Measurements from ENCODE around the gene GPRIN2. TPM values are rescaled to one million over a fixed set of nuclear protein-coding genes. Genes with fewer than 3 reads are reported as not detected.
A peak's percentile ranks its signal among the peaks of the same experiment; 100 is the strongest.

Gene GPRIN2
- total and polyA plus RNA-seq, 8 donors, result 8.6 to 39.8 (median 13.3) TPM

DNA sequence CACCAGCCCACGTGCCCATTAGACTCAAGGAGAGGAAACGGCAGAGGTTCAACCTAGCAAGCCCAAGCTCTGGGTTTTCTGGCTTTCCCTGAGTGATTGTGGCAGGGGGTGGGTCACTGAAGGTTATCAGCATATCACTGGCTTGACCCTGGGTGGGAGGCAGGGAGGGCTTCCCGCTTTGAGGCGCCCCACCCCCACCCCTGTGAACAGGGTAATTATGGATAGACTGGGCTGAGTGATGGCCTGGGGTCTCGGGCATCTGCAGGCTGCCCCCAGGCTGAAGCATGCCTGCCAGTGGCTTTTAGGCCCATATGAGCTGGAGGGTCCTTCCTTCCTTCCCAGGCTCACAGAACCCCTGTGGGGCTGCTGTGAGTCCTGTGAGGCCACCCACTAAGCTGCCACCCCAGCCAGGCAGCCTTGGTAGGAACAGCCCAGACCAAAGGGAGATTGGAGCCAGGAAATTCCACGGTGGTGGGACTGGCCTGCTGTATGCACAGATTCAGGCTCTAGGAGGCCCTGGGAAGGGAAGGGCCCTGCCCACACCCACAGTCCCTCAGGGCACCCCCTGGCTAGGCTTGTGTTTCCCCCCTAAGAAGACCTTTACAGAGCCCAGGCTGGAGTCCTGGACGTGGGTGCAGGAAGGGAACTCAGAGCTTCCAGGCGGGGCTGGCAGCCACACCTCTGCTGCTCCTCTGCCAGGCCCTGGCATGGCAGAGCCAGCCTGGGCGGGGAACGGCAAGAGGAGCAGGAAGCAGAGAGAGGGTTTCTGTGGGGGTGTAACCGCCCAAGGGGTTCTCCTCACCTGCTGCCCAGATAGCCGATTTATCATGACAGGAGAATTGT lies 33.1 kb downstream of the GPRIN2 start:
- intact Hi-C loops (cut with DNase I), result no loop called here
- H3K4me3 ChIP-seq, result no peak overlapping the region
- H3K9me3 ChIP-seq, result no peaks in the 10 kb centered on the region
- peak in 2 of 4 donors; percentile 64 to 88 for DNase-seq
- no peak overlapping the region for H3K27ac ChIP-seq
- no peaks in the 10 kb centered on the region for H3K27me3 ChIP-seq
- ATAC-seq, result peak; percentile 82
- TF ChIP-seq, protein P1, sequence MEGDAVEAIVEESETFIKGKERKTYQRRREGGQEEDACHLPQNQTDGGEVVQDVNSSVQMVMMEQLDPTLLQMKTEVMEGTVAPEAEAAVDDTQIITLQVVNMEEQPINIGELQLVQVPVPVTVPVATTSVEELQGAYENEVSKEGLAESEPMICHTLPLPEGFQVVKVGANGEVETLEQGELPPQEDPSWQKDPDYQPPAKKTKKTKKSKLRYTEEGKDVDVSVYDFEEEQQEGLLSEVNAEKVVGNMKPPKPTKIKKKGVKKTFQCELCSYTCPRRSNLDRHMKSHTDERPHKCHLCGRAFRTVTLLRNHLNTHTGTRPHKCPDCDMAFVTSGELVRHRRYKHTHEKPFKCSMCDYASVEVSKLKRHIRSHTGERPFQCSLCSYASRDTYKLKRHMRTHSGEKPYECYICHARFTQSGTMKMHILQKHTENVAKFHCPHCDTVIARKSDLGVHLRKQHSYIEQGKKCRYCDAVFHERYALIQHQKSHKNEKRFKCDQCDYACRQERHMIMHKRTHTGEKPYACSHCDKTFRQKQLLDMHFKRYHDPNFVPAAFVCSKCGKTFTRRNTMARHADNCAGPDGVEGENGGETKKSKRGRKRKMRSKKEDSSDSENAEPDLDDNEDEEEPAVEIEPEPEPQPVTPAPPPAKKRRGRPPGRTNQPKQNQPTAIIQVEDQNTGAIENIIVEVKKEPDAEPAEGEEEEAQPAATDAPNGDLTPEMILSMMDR (IDR thresholded peaks at IDR 0.05), result no peak
- peaks cover 0 to 14% of the 10 kb centered on the region in 2 donors for H3K4me1 ChIP-seq
- no peaks in the 10 kb centered on the region for H3K36me3 ChIP-seq

DNA sequence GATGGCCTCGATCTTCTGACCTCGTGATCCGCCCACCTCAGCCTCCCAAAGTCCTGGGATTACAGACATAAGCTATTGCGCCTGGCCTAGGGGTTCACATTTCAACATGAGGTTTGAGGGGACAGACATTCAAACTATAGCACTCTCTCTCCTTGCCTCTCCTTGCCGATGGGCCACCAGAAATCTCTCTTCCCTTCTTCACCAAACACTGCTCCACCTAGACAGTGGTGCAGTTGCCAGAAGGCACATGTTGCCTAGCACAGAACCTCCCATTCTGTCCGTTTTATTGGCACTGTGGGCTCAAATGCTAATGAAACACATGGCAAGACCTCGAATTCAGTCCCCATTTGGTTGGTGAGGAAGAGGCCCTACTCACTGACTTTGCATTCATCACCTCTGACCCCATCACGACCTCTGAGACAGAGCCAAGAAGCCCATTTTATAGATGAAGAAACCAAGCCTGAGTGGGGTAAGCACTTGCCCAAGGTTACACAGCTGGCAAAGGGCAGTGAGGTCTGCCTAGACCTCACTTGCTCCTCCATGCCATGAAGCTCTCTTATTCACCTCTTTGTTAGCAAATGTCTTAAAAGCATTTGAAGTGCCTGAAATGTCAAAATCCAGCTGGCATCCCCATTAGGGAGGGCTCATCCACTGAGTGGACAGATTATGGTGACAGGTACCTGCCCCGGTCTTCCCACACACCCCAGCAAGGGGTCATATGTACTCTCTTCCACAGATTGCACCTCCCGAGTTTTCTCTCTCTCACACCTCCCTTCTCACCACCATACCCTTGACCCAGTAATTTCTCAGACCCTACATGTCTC lies 34.0 kb downstream of the GPRIN2 start:
- Histone ChIP-seq H3K4me1 (peaks cover 0 to 14% of the 10 kb centered on the region in 2 donors), H3K27ac (no peak overlapping the region), H3K36me3 (no peaks in the 10 kb centered on the region), H3K27me3 (no peaks in the 10 kb centered on the region), H3K4me3 (no peak overlapping the region), H3K9me3 (no peaks in the 10 kb centered on the region)
- DNase-seq, result peak in 1 of 4 donors; percentile 21
- TF ChIP-seq, protein P1 (IDR thresholded peaks at IDR 0.05), result no peak
- no peak for ATAC-seq
- intact Hi-C loops (cut with DNase I), result no loop called here

DNA sequence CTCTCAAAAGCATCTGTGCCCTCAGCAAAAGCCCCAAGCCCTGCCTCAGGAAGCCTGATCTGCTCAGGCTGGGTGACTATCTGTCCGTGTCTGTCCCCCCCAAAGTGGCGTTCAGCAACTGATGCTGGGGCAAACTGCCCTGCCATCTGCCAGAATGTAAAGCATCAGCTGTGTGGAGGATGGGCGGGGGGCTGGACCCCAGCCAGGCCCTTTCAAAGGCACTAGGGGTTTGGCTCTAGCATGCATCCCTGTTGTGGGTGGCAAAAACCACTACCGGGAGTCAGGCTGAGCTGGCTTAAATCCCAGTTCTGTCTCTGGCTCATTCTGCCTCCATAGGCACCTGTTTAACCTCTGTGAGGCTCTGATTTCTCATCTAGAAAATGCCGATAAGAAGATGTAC lies 35.5 kb downstream of the GPRIN2 start:
- peaks cover 0 to 14% of the 10 kb centered on the region in 2 donors for H3K4me1 ChIP-seq

DNA sequence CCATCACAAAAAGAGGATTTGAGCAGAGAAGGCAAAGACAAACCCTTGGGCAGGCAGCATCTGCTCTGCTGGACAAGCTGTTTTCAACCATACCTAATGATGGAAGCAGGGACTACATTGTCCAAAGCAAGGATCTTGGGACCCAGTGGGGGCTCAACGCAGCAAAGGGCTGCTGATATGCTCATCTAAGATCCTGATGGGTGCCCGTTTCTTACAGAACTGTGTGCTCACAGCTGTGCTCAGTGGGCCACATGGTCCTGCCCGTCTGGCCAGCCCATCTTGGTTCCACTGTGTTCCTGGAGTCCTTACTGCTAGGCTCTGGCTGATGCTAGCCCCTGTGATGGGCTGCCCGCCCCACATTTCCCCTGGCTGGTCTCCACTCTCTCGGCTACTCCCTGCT lies 36.1 kb downstream of the GPRIN2 start:
- ATAC-seq (no peak), DNase-seq (peak in 1 of 4 donors; percentile 32)
- intact Hi-C loops (cut with DNase I), result no loop called here
- Histone ChIP-seq H3K27ac (no peak overlapping the region), H3K4me3 (no peak overlapping the region), H3K4me1 (peaks cover 0 to 14% of the 10 kb centered on the region in 2 donors), H3K9me3 (no peaks in the 10 kb centered on the region), H3K36me3 (no peaks in the 10 kb centered on the region), H3K27me3 (no peaks in the 10 kb centered on the region)
- TF ChIP-seq, protein P1 (IDR thresholded peaks at IDR 0.05), result no peak

More for the DNA sequence above, 35.5 kb downstream of the GPRIN2 start:
- DNase-seq (peak in 1 of 4 donors; percentile 28), ATAC-seq (no peak)
- H3K27me3 ChIP-seq, result no peaks in the 10 kb centered on the region
- no peak overlapping the region for H3K27ac ChIP-seq
- no peaks in the 10 kb centered on the region for H3K36me3 ChIP-seq
- intact Hi-C loops (cut with DNase I), result no loop called here
- H3K4me3 ChIP-seq, result no peak overlapping the region
- H3K9me3 ChIP-seq, result no peaks in the 10 kb centered on the region
- TF ChIP-seq, protein P1 (IDR thresholded peaks at IDR 0.05), result no peak
